Measurements from ENCODE around the gene DSC1.

DSC1 gene, protein sequence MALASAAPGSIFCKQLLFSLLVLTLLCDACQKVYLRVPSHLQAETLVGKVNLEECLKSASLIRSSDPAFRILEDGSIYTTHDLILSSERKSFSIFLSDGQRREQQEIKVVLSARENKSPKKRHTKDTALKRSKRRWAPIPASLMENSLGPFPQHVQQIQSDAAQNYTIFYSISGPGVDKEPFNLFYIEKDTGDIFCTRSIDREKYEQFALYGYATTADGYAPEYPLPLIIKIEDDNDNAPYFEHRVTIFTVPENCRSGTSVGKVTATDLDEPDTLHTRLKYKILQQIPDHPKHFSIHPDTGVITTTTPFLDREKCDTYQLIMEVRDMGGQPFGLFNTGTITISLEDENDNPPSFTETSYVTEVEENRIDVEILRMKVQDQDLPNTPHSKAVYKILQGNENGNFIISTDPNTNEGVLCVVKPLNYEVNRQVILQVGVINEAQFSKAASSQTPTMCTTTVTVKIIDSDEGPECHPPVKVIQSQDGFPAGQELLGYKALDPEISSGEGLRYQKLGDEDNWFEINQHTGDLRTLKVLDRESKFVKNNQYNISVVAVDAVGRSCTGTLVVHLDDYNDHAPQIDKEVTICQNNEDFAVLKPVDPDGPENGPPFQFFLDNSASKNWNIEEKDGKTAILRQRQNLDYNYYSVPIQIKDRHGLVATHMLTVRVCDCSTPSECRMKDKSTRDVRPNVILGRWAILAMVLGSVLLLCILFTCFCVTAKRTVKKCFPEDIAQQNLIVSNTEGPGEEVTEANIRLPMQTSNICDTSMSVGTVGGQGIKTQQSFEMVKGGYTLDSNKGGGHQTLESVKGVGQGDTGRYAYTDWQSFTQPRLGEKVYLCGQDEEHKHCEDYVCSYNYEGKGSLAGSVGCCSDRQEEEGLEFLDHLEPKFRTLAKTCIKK

DNA sequence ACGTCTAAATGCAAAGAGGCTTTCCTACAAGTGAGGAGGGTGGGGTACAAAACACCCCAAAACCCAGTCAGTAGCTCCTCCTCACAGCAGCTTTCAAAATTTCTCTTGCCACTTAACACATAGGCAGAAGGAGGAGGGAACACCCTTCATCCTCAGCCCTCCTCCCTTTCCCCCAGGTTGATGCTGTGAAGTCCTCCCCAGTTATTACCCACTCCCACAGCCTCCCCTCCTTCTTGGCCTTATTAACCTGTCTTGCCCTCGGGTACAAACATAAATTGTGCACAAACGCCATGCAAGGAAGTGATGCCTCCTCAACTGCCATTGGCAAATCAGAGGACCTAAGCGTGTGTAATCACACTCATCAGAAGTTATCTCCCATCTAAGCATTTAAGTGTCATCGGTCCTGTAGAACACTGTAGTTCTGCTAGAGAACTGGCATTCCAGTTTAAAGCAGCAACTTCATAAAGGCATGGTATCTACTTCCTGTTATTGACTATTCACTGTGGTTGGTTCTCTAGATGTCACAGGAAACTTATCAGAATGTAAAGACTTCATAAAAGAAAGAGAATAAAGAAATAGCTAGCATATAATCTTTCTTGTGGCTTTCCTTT lies at the start of gene DSC1:
DSC1 (minus strand) TSS at position 32 of the 611 bp plus-strand sequence. CDS start 262 bp downstream, outside the sequence.
- ChIA-PET CTCF (no interaction called here), POLR2A (no interaction called here)
- TF ChIP-seq ELF4 (IDR thresholded peaks at IDR 0.05) (0 out of 2 replicates have a peak, but pooled peaks have one; percentile 9), LEF1 (IDR thresholded peaks at IDR 0.05; ENCODE audit: borderline replicate concordance) (no peak)
- no peak for DNase-seq (ENCODE audit: extremely low spot score)

- no peak for DNase-seq (ENCODE audit: extremely low spot score)
- TF ChIP-seq ZNF384 (IDR thresholded peaks at IDR 0.05), result no peak
- TF ChIP-seq ELF4 (IDR thresholded peaks at IDR 0.05), result no peak
- TF ChIP-seq FOXM1 (IDR thresholded peaks at IDR 0.05; ENCODE audit: borderline replicate concordance), result no peak
- no peak for TF ChIP-seq LEF1 (IDR thresholded peaks at IDR 0.05; ENCODE audit: borderline replicate concordance)
- TF ChIP-seq L3MBTL2 (conservative IDR thresholded peaks at IDR 0.05), result no peak
- TF ChIP-seq TARDBP (IDR thresholded peaks at IDR 0.05), result no peak
- no peak for TF ChIP-seq SP1 (IDR thresholded peaks at IDR 0.05)
- no peak for TF ChIP-seq CTBP1 (IDR thresholded peaks at IDR 0.05; ENCODE audit: borderline replicate concordance)
- TF ChIP-seq FOXK2 (IDR thresholded peaks at IDR 0.05), result no peak
- no peak for TF ChIP-seq HDGF (IDR thresholded peaks at IDR 0.05; ENCODE audit: borderline replicate concordance)
- TF ChIP-seq BHLHE40 (IDR thresholded peaks at IDR 0.05; ENCODE audit: borderline replicate concordance), result no peak
- TF ChIP-seq NFRKB (IDR thresholded peaks at IDR 0.05), result no peak
- TF ChIP-seq, protein P1, sequence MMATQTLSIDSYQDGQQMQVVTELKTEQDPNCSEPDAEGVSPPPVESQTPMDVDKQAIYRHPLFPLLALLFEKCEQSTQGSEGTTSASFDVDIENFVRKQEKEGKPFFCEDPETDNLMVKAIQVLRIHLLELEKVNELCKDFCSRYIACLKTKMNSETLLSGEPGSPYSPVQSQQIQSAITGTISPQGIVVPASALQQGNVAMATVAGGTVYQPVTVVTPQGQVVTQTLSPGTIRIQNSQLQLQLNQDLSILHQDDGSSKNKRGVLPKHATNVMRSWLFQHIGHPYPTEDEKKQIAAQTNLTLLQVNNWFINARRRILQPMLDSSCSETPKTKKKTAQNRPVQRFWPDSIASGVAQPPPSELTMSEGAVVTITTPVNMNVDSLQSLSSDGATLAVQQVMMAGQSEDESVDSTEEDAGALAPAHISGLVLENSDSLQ (IDR thresholded peaks at IDR 0.05), result no peak
- TF ChIP-seq FOXA1 (IDR thresholded peaks at IDR 0.05), result no peak
- TF ChIP-seq SUZ12 (IDR thresholded peaks at IDR 0.05), result no peak
- no peak for TF ChIP-seq ARNT (IDR thresholded peaks at IDR 0.05)
- ChIA-PET CTCF (interaction anchor here (0.7 kb wide), 1 partner anchor 14 kb away, joined by 4 read pairs; no protein-coding TSS in a partner anchor), POLR2A (interaction anchor here (1.4 kb wide), 1 partner anchor 169 kb away, joined by 4 read pairs; no protein-coding TSS in a partner anchor)
Observed at GRCh38 chr18:31211047-31211446, 48.4 kb upstream of the DSC1 start.

GRCh38 chr18:31209041-31209440 lies 46.4 kb upstream of the DSC1 start:
- ChIA-PET POLR2A (no interaction called here), CTCF (interaction anchor here (0.6 to 1.2 kb wide), 2 partner anchors 10 to 222 kb away, joined by 3 to 4 read pairs; no protein-coding TSS in a partner anchor)
- no peak for TF ChIP-seq FOXK2 (IDR thresholded peaks at IDR 0.05)
- TF ChIP-seq LEF1 (IDR thresholded peaks at IDR 0.05; ENCODE audit: borderline replicate concordance), result no peak
- TF ChIP-seq SUZ12 (IDR thresholded peaks at IDR 0.05), result no peak
- TF ChIP-seq FOXA1 (IDR thresholded peaks at IDR 0.05), result no peak
- no peak for TF ChIP-seq NFRKB (IDR thresholded peaks at IDR 0.05)
- TF ChIP-seq L3MBTL2 (conservative IDR thresholded peaks at IDR 0.05), result no peak
- TF ChIP-seq, protein P1 (IDR thresholded peaks at IDR 0.05), result no peak
- TF ChIP-seq ELF4 (IDR thresholded peaks at IDR 0.05), result no peak
- TF ChIP-seq CTBP1 (IDR thresholded peaks at IDR 0.05; ENCODE audit: borderline replicate concordance), result no peak
- no peak for TF ChIP-seq ZNF384 (IDR thresholded peaks at IDR 0.05)
- no peak for TF ChIP-seq BHLHE40 (IDR thresholded peaks at IDR 0.05; ENCODE audit: borderline replicate concordance)
- no peak for TF ChIP-seq SP1 (IDR thresholded peaks at IDR 0.05)

GRCh38 chr18:31207391-31207790 lies 44.7 kb upstream of the DSC1 start:
- DNase-seq (ENCODE audit: extremely low spot score), result no peak
- no peak for TF ChIP-seq FOXM1 (IDR thresholded peaks at IDR 0.05; ENCODE audit: borderline replicate concordance)
- no peak for TF ChIP-seq CTBP1 (IDR thresholded peaks at IDR 0.05; ENCODE audit: borderline replicate concordance)
- no peak for TF ChIP-seq ARNT (IDR thresholded peaks at IDR 0.05)
- no peak for TF ChIP-seq TARDBP (IDR thresholded peaks at IDR 0.05)
- no peak for TF ChIP-seq LEF1 (IDR thresholded peaks at IDR 0.05; ENCODE audit: borderline replicate concordance)
- no peak for TF ChIP-seq NFRKB (IDR thresholded peaks at IDR 0.05)
- TF ChIP-seq BHLHE40 (IDR thresholded peaks at IDR 0.05; ENCODE audit: borderline replicate concordance), result no peak
- no peak for TF ChIP-seq L3MBTL2 (conservative IDR thresholded peaks at IDR 0.05)
- TF ChIP-seq SUZ12 (IDR thresholded peaks at IDR 0.05), result no peak
- no peak for TF ChIP-seq FOXA1 (IDR thresholded peaks at IDR 0.05)
- no peak for TF ChIP-seq FOXK2 (IDR thresholded peaks at IDR 0.05)
- no peak for TF ChIP-seq ZNF384 (IDR thresholded peaks at IDR 0.05)
- TF ChIP-seq, protein P1 (IDR thresholded peaks at IDR 0.05), result no peak
- TF ChIP-seq SP1 (IDR thresholded peaks at IDR 0.05), result no peak
- no peak for TF ChIP-seq ELF4 (IDR thresholded peaks at IDR 0.05)
- no peak for TF ChIP-seq HDGF (IDR thresholded peaks at IDR 0.05; ENCODE audit: borderline replicate concordance)
- CTCF ChIA-PET, result interaction anchor here (0.6 to 2.1 kb wide), 6 partner anchors 10 to 217 kb away, joined by 3 to 12 read pairs (median 4); partner anchors contain the start of gene DSC3
- POLR2A ChIA-PET, result interaction anchor here (2.2 kb wide), 1 partner anchor 166 kb away, joined by 13 read pairs; the partner anchor contains the start of gene DSC3

More at GRCh38 chr18:31209041-31209440, 46.4 kb upstream of the DSC1 start:
- DNase-seq (ENCODE audit: extremely low spot score), result no peak
